Neural crest cell (in vitro differentiated cells): Measurements from ENCODE around the gene SIGLEC7. TPM values are rescaled to one million over a fixed set of nuclear protein-coding genes. Genes with fewer than 3 reads are reported as not detected.

Experiments
- DNase-seq: peaks from one replicate; pipeline ENCODE4 v3.0.0; 2021; ENCODE audit warnings: low read depth, mixed read lengths, low spot score
- H3K27ac Mint-ChIP-seq: one replicate; pipeline ENCODE4 v1.8.0; 2021; ENCODE audit warnings: mild to moderate bottlenecking, mixed read lengths; ENCODE audit not compliant: unreplicated experiment
- H3K27me3 Mint-ChIP-seq: 2 replicates; pipeline ENCODE4 v1.8.0; 2021; ENCODE audit warnings: low read depth, mild to moderate bottlenecking, mixed read lengths
- H3K36me3 Mint-ChIP-seq: 2 replicates; pipeline ENCODE4 v1.8.0; 2021; ENCODE audit warnings: low read depth, mild to moderate bottlenecking, mixed read lengths
- H3K4me1 Mint-ChIP-seq: 2 replicates; pipeline ENCODE4 v1.8.0; 2021; ENCODE audit warnings: mixed read lengths
- H3K4me3 Mint-ChIP-seq: one replicate; pipeline ENCODE4 v1.8.0; 2021; ENCODE audit warnings: mild to moderate bottlenecking, mixed read lengths
- H3K9me3 Mint-ChIP-seq: 2 replicates; pipeline ENCODE4 v1.8.0; 2021; ENCODE audit warnings: mixed read lengths
- CTCF ChIP-seq: fragments of 200-600 bp; sonication (generic); conservative IDR thresholded peaks from 2 replicates; pipeline ENCODE4 v1.5.0; 2021; ENCODE audit warnings: antibody characterized with exemption, mild to moderate bottlenecking
- total RNA-seq: library from RNA; stranded (reverse); gene quantifications from 2 replicates; pipeline ENCODE4 v1.2.1, GENCODE V29; 2021

The SIGLEC7 gene
- total RNA-seq, 1 donor from 2014 or later, result not detected

- H3K4me1 Mint-ChIP-seq, result no peaks in the 10 kb centered on the region
- H3K27ac Mint-ChIP-seq, result no peak overlapping the region
- peaks cover 25% of the 10 kb centered on the region for H3K27me3 Mint-ChIP-seq
- no peak overlapping the region for H3K4me3 Mint-ChIP-seq
- no peak for TF ChIP-seq CTCF
- DNase-seq, result no peak
- H3K9me3 Mint-ChIP-seq, result no peaks in the 10 kb centered on the region
- no peaks in the 10 kb centered on the region for H3K36me3 Mint-ChIP-seq
These were observed 18.7 kb upstream of the SIGLEC7 start for GRCh38 chr19:51123381-51123800.

- no peak for TF ChIP-seq CTCF
These were observed 18.3 kb upstream of the SIGLEC7 start for GRCh38 chr19:51123802-51124201.

GRCh38 chr19:51124216-51124615 lies 17.9 kb upstream of the SIGLEC7 start:
- H3K4me1 Mint-ChIP-seq, result no peaks in the 10 kb centered on the region
- no peaks in the 10 kb centered on the region for H3K36me3 Mint-ChIP-seq
- no peak for DNase-seq
- TF ChIP-seq CTCF, result no peak
- no peaks in the 10 kb centered on the region for H3K9me3 Mint-ChIP-seq
- H3K27me3 Mint-ChIP-seq, result peaks cover 23% of the 10 kb centered on the region
- no peak overlapping the region for H3K4me3 Mint-ChIP-seq
- no peak overlapping the region for H3K27ac Mint-ChIP-seq

More at GRCh38 chr19:51123802-51124201, 18.3 kb upstream of the SIGLEC7 start:
- Mint-ChIP-seq H3K27ac (no peak overlapping the region), H3K9me3 (no peaks in the 10 kb centered on the region), H3K4me1 (no peaks in the 10 kb centered on the region), H3K4me3 (no peak overlapping the region), H3K36me3 (no peaks in the 10 kb centered on the region), H3K27me3 (peaks cover 26% of the 10 kb centered on the region)
- no peak for DNase-seq

GRCh38 chr19:51124729-51125128 lies 17.4 kb upstream of the SIGLEC7 start, which contains the start of gene SIGLEC9:
Gene SIGLEC9, plus strand, starts transcription at chr19:51124906. Its CDS starts 69 bp downstream, at chr19:51124975.
- H3K27me3 Mint-ChIP-seq, result peaks cover 23% of the 10 kb centered on the region
- no peak within 1 kb of the TSS for H3K27ac Mint-ChIP-seq
- DNase-seq, result no peak
- no peak within 1 kb of the TSS for H3K4me3 Mint-ChIP-seq
- no peaks in the 10 kb centered on the region for H3K36me3 Mint-ChIP-seq
- no peaks in the 10 kb centered on the region for H3K9me3 Mint-ChIP-seq
- TF ChIP-seq CTCF, result no peak
- H3K4me1 Mint-ChIP-seq, result no peaks in the 10 kb centered on the region

- H3K9me3 Mint-ChIP-seq, result no peaks in the 10 kb centered on the region
- no peaks in the 10 kb centered on the region for H3K36me3 Mint-ChIP-seq
- no peak for TF ChIP-seq CTCF
- no peaks in the 10 kb centered on the region for H3K4me1 Mint-ChIP-seq
- peaks cover 27% of the 10 kb centered on the region for H3K27me3 Mint-ChIP-seq
- no peak for DNase-seq
- H3K27ac Mint-ChIP-seq, result no peak overlapping the region
- no peak overlapping the region for H3K4me3 Mint-ChIP-seq
These were observed 16.6 kb upstream of the SIGLEC7 start for GRCh38 chr19:51125421-51126075.
